Karpas-422 (cell line): ENCODE data around the gene AFDN. TPM values are rescaled to one million over a fixed set of nuclear protein-coding genes. Genes with fewer than 3 reads are reported as not detected.
"Not testable (repeated sequence)": the region's sequence is repeated elsewhere in the genome, so short reads cannot be mapped to it uniquely, and the experiment has no call there.

Experiments
- DNase-seq: peaks from one replicate; pipeline ENCODE4 v3.0.0-alpha.2; 2015
- H2AFZ ChIP-seq: fragments of 200-600 bp; sonication (generic); 2 replicates; pipeline ENCODE4 v1.6.1; 2014; ENCODE audit warnings: antibody characterized with exemption, low read length, mixed read lengths
- H3K27ac ChIP-seq: fragments of 200-600 bp; sonication (generic); 2 replicates; pipeline ENCODE4 v1.5.1; 2014; ENCODE audit warnings: mild to moderate bottlenecking, low read length, moderate library complexity
- H3K27me3 ChIP-seq: fragments of 200-600 bp; sonication (generic); 2 replicates; pipeline ENCODE4 v1.6.1; 2014; ENCODE audit warnings: low read length, mixed read lengths
- H3K36me3 ChIP-seq: fragments of 200-600 bp; sonication (generic); 2 replicates; pipeline ENCODE4 v1.6.1; 2014; ENCODE audit warnings: low read length, mixed read lengths; ENCODE audit not compliant: insufficient read depth
- H3K4me1 ChIP-seq: fragments of 200-600 bp; sonication (generic); 2 replicates; pipeline ENCODE4 v1.6.1; 2014; ENCODE audit warnings: mild to moderate bottlenecking, low read length, mixed read lengths
- H3K4me2 ChIP-seq: fragments of 200-600 bp; sonication (generic); 2 replicates; pipeline ENCODE4 v1.6.1; 2014; ENCODE audit warnings: low read length, low read depth, mild to moderate bottlenecking; ENCODE audit not compliant: poor library complexity, severe bottlenecking
- H3K4me3 ChIP-seq: fragments of 200-600 bp; sonication (generic); 2 replicates; pipeline ENCODE4 v1.5.1; 2014; ENCODE audit warnings: mild to moderate bottlenecking, antibody characterized with exemption, low read length, mixed read lengths
- H3K79me2 ChIP-seq: fragments of 200-600 bp; sonication (generic); 2 replicates; pipeline ENCODE4 v1.6.1; 2014; ENCODE audit warnings: mild to moderate bottlenecking, low read length, mixed read lengths
- H3K9ac ChIP-seq: fragments of 200-600 bp; sonication (generic); 2 replicates; pipeline ENCODE4 v1.6.0; 2014; ENCODE audit warnings: low read length
- H3K9me2 ChIP-seq: fragments of 200-600 bp; sonication (generic), shearing (Covaris generic); replicated peaks from 2 replicates; pipeline ENCODE4 v1.6.0; 2014; ENCODE audit warnings: mild to moderate bottlenecking, low read length, moderate library complexity; ENCODE audit not compliant: insufficient read depth
- H3K9me3 ChIP-seq: fragments of 300-700, 200-600 bp; sonication (generic); 2 replicates; pipeline ENCODE4 v1.6.1; 2014; ENCODE audit warnings: low read length, mixed read lengths
- H4K20me1 ChIP-seq: fragments of 200-600 bp; sonication (generic); 2 replicates; pipeline ENCODE4 v1.6.1; 2014; ENCODE audit warnings: mild to moderate bottlenecking, antibody characterized with exemption, low read length, low read depth; ENCODE audit not compliant: insufficient read depth
- total RNA-seq: library from RNA; depleted of rRNA; stranded (reverse); fragments of >200 nt; shearing (Covaris generic); gene quantifications from 2 replicates; pipeline ENCODE4 v1.2.3, GENCODE V29; 2014; ENCODE audit warnings: low replicate concordance

The AFDN gene
- total RNA-seq, 1 experiment from 2014 or later = 21.0 TPM

GRCh38 chr6:167996424-167997199, 169.9 kb downstream of the AFDN start:
- H3K9me3 ChIP-seq = no peaks in the 10 kb centered on the region
- H4K20me1 ChIP-seq = no peaks in the 10 kb centered on the region
- no peak for DNase-seq
- H3K36me3 ChIP-seq = no peaks in the 10 kb centered on the region
- no peak overlapping the region for H3K27ac ChIP-seq
- H3K9ac ChIP-seq = no peak overlapping the region
- no peak overlapping the region for H3K4me3 ChIP-seq
- H3K79me2 ChIP-seq = no peaks in the 10 kb centered on the region
- H3K27me3 ChIP-seq = no peaks in the 10 kb centered on the region
- no peak overlapping the region for H2AFZ ChIP-seq
- no peak overlapping the region for H3K4me2 ChIP-seq
- no peaks in the 10 kb centered on the region for H3K9me2 ChIP-seq
- H3K4me1 ChIP-seq = no peaks in the 10 kb centered on the region

GRCh38 chr6:167997642-167998041, 170.9 kb downstream of the AFDN start, which contains the start of gene KIF25:
Gene KIF25 (plus strand): TSS chr6:167997671. CDS start chr6:168029586, 31,915 bp downstream.
- no peaks in the 10 kb centered on the region for H3K36me3 ChIP-seq
- no peak for DNase-seq
- no peaks in the 10 kb centered on the region for H4K20me1 ChIP-seq
- H3K4me3 ChIP-seq = no peak within 1 kb of the TSS
- no peak within 1 kb of the TSS for H2AFZ ChIP-seq
- no peaks in the 10 kb centered on the region for H3K9me3 ChIP-seq
- H3K9ac ChIP-seq = no peak within 1 kb of the TSS
- no peak within 1 kb of the TSS for H3K27ac ChIP-seq
- H3K27me3 ChIP-seq = no peaks in the 10 kb centered on the region
- H3K4me2 ChIP-seq = no peak within 1 kb of the TSS
- H3K79me2 ChIP-seq = no peaks in the 10 kb centered on the region
- no peaks in the 10 kb centered on the region for H3K4me1 ChIP-seq
- H3K9me2 ChIP-seq = no peaks in the 10 kb centered on the region

- H4K20me1 ChIP-seq = no peaks in the 10 kb centered on the region
- no peak overlapping the region for H3K4me3 ChIP-seq
- H3K27ac ChIP-seq = no peak overlapping the region
- no peak for DNase-seq
- H3K9ac ChIP-seq = no peak overlapping the region
- H3K36me3 ChIP-seq = no peaks in the 10 kb centered on the region
- H3K4me1 ChIP-seq = no peaks in the 10 kb centered on the region
- no peaks in the 10 kb centered on the region for H3K9me2 ChIP-seq
- H3K27me3 ChIP-seq = no peaks in the 10 kb centered on the region
- no peaks in the 10 kb centered on the region for H3K9me3 ChIP-seq
- no peak overlapping the region for H2AFZ ChIP-seq
- H3K4me2 ChIP-seq = no peak overlapping the region
- no peaks in the 10 kb centered on the region for H3K79me2 ChIP-seq
Measured at GRCh38 chr6:167998215-167998614, 171.5 kb downstream of the AFDN start.

- H3K9me3 ChIP-seq = no peaks in the 10 kb centered on the region
- no peak overlapping the region for H3K4me3 ChIP-seq
- no peak overlapping the region for H3K4me2 ChIP-seq
- no peaks in the 10 kb centered on the region for H4K20me1 ChIP-seq
- no peak overlapping the region for H3K27ac ChIP-seq
- no peaks in the 10 kb centered on the region for H3K79me2 ChIP-seq
- H3K9ac ChIP-seq = no peak overlapping the region
- no peaks in the 10 kb centered on the region for H3K9me2 ChIP-seq
- no peaks in the 10 kb centered on the region for H3K4me1 ChIP-seq
- H3K27me3 ChIP-seq = no peaks in the 10 kb centered on the region
- no peaks in the 10 kb centered on the region for H3K36me3 ChIP-seq
- DNase-seq = no peak
- no peak overlapping the region for H2AFZ ChIP-seq
Measured at GRCh38 chr6:168000198-168001028, 173.7 kb downstream of the AFDN start.

GRCh38 chr6:168001029-168001332, 174.3 kb downstream of the AFDN start:
- Histone ChIP-seq H3K36me3 (no peaks in the 10 kb centered on the region), H3K79me2 (no peaks in the 10 kb centered on the region), H3K9me2 (no peaks in the 10 kb centered on the region), H3K4me3 (no peak overlapping the region), H2AFZ (no peak overlapping the region), H3K27ac (no peak overlapping the region), H3K4me2 (no peak overlapping the region), H3K9me3 (no peaks in the 10 kb centered on the region), H3K9ac (no peak overlapping the region), H4K20me1 (no peaks in the 10 kb centered on the region), H3K27me3 (no peaks in the 10 kb centered on the region), H3K4me1 (no peaks in the 10 kb centered on the region)
- no peak for DNase-seq

GRCh38 chr6:168001514-168001913, 174.8 kb downstream of the AFDN start:
- H3K4me2 ChIP-seq, H3K9me3 ChIP-seq, H3K9me2 ChIP-seq, H3K79me2 ChIP-seq, H3K36me3 ChIP-seq, H4K20me1 ChIP-seq, H3K27ac ChIP-seq, H3K4me1 ChIP-seq, H2AFZ ChIP-seq, H3K27me3 ChIP-seq, H3K4me3 ChIP-seq, H3K9ac ChIP-seq, DNase-seq: not testable (repeated sequence)

GRCh38 chr6:168002804-168003203, 176.1 kb downstream of the AFDN start:
- H3K27ac ChIP-seq = no peak overlapping the region
- no peak overlapping the region for H3K4me3 ChIP-seq
- H3K36me3 ChIP-seq = no peaks in the 10 kb centered on the region
- H3K9me2 ChIP-seq = no peaks in the 10 kb centered on the region
- no peak overlapping the region for H3K9ac ChIP-seq
- no peaks in the 10 kb centered on the region for H3K9me3 ChIP-seq
- no peaks in the 10 kb centered on the region for H3K4me1 ChIP-seq
- no peak overlapping the region for H2AFZ ChIP-seq
- no peaks in the 10 kb centered on the region for H4K20me1 ChIP-seq
- DNase-seq = no peak
- H3K27me3 ChIP-seq = no peaks in the 10 kb centered on the region
- H3K79me2 ChIP-seq = no peaks in the 10 kb centered on the region
- H3K4me2 ChIP-seq = no peak overlapping the region

- Histone ChIP-seq H3K4me1 (no peaks in the 10 kb centered on the region), H3K4me3 (no peak overlapping the region)
Measured at GRCh38 chr6:168004023-168004422, 177.3 kb downstream of the AFDN start.

More at GRCh38 chr6:168004023-168004422, 177.3 kb downstream of the AFDN start:
- H3K4me2 ChIP-seq = no peak overlapping the region
- H3K9me2 ChIP-seq = no peaks in the 10 kb centered on the region
- H2AFZ ChIP-seq = no peak overlapping the region
- no peaks in the 10 kb centered on the region for H3K27me3 ChIP-seq
- H3K36me3 ChIP-seq = no peaks in the 10 kb centered on the region
- H3K9ac ChIP-seq = no peak overlapping the region
- H3K79me2 ChIP-seq = no peaks in the 10 kb centered on the region
- DNase-seq = no peak
- H3K9me3 ChIP-seq = no peaks in the 10 kb centered on the region
- no peaks in the 10 kb centered on the region for H4K20me1 ChIP-seq
- no peak overlapping the region for H3K27ac ChIP-seq
